Upper lobe of left lung (tissue), 6 donors: ENCODE data around the gene JAZF1. TPM values are rescaled to one million over a fixed set of nuclear protein-coding genes. Genes with fewer than 3 reads are reported as not detected.
"Not testable (repeated sequence)": the region's sequence is repeated elsewhere in the genome, so short reads cannot be mapped to it uniquely, and the experiment has no call there.

ENCODE experiments used
- ATAC-seq, 2 donors: fragments of 200-7000 bp; cut with Tn5 transposase; one replicate each; pipeline ENCODE4 v1.9.1; 2022; ENCODE audit warnings: mild to moderate bottlenecking in 2 of 2, moderate library complexity in 2 of 2; ENCODE audit not compliant: low FRiP score in 2 of 2
- DNase-seq, 2 donors: peaks; one replicate each; pipeline ENCODE4 v3.0.0-alpha.2; 2019 to 2020
- H3K27ac ChIP-seq, 4 donors: fragments of 200-600 bp; sonication (generic); one replicate each; pipeline ENCODE4 v1.5.1; 2016 to 2019
- H3K27me3 ChIP-seq, 4 donors: fragments of 200-600 bp; sonication (generic); one replicate each; pipeline ENCODE4 v1.5.1; 2017 to 2019
- H3K36me3 ChIP-seq, 4 donors: fragments of 200-600 bp; sonication (generic); one replicate each; pipeline ENCODE4 v1.5.1; 2016 to 2019
- H3K4me1 ChIP-seq, 4 donors: fragments of 200-600 bp; sonication (generic); one replicate each; pipeline ENCODE4 v1.5.1; 2018 to 2019
- H3K4me3 ChIP-seq, 4 donors: fragments of 200-600 bp; sonication (generic); one replicate each; pipeline ENCODE4 v1.5.1; 2017 to 2019; ENCODE audit warnings: mild to moderate bottlenecking in 2 of 4, moderate library complexity in 1 of 4
- H3K9me3 ChIP-seq, 4 donors: fragments of 200-600 bp; sonication (generic); one replicate each; pipeline ENCODE4 v1.5.1; 2018 to 2019
- CTCF ChIP-seq, 6 experiments: fragments of 450-650 bp in 4 of 6; fragments of 200-600 bp in 2 of 6; sonication (generic) in 2 of 6; IDR thresholded peaks; one replicate each; pipeline ENCODE4 v1.5.1; 2016 to 2019; ENCODE audit warnings: antibody characterized with exemption in 6 of 6
- EP300 ChIP-seq, 4 donors: sonication (generic); formaldehyde crosslinking; IDR thresholded peaks; one replicate each; pipeline ENCODE4 v1.5.1; 2017; ENCODE audit warnings: antibody characterized with exemption in 4 of 4, control low read depth in 2 of 4
- POLR2A ChIP-seq, 4 donors: fragments of 450-650 bp; IDR thresholded peaks; one replicate each; pipeline ENCODE4 v1.5.1; 2016 to 2017; ENCODE audit warnings: antibody characterized with exemption in 4 of 4, mild to moderate bottlenecking in 2 of 4
- POLR2AphosphoS5 ChIP-seq, 2 donors: sonication (generic); formaldehyde crosslinking; IDR thresholded peaks; one replicate each; pipeline ENCODE4 v1.5.1; 2017; ENCODE audit warnings: antibody characterized with exemption in 2 of 2
- WGBS, 2 donors: methylation state at CpG; one replicate each; pipeline ENCODE4 v1.1.5; 2017 to 2018; 5-methylcytosine and 5-hydroxymethylcytosine counted together
- total RNA-seq, 6 donors: library from RNA; depleted of rRNA in 4 of 6; stranded (reverse); fragments of >200 nt in 4 of 6; gene quantifications; one replicate each; pipeline versions ENCODE4 v1.1.0 to v1.2.1, GENCODE V29; 2016 to 2021
- donor health status: DM: no; HTN: no; CAD: no; lungs with moderate emphysema.
- donor health status: DM: no; HTN: yes; CAD: no; lungs with severe emphysema.

The JAZF1 gene
- total RNA-seq, 6 donors from 2014 or later, result 4.2 to 19.4 (median 12.4) TPM

- no peaks in the 10 kb centered on the region for H3K27me3 ChIP-seq
- H3K4me3 ChIP-seq, result no peak overlapping the region
- H3K27ac ChIP-seq, result no peak overlapping the region
- ATAC-seq (no peak), DNase-seq (no peak)
- TF ChIP-seq POLR2AphosphoS5 (IDR thresholded peaks at IDR 0.05) (no peak), CTCF (IDR thresholded peaks at IDR 0.05) (no peak), EP300 (IDR thresholded peaks at IDR 0.05) (no peak), POLR2A (IDR thresholded peaks at IDR 0.05) (no peak)
- H3K4me1 ChIP-seq, result peaks cover 5 to 7% (median 6%) of the 10 kb centered on the region in 4 donors
- H3K9me3 ChIP-seq, result no peaks in the 10 kb centered on the region
- 90 to 96% methylated on average over 6 of the region's 6 CpGs for WGBS, 2 donors
- H3K36me3 ChIP-seq, result no peaks in the 10 kb centered on the region
These were observed 254.9 kb downstream of the JAZF1 start for GRCh38 chr7:27925573-27926201.

- H3K27ac ChIP-seq, result no peak overlapping the region
- 63 to 83% methylated on average over 4 of the region's 4 CpGs for WGBS, 2 donors
- TF ChIP-seq POLR2A (IDR thresholded peaks at IDR 0.05), result no peak
- no peak for TF ChIP-seq EP300 (IDR thresholded peaks at IDR 0.05)
- no peak for TF ChIP-seq POLR2AphosphoS5 (IDR thresholded peaks at IDR 0.05)
- TF ChIP-seq CTCF (IDR thresholded peaks at IDR 0.05), result no peak
- H3K36me3 ChIP-seq, result no peaks in the 10 kb centered on the region
- no peak overlapping the region for H3K4me3 ChIP-seq
- H3K27me3 ChIP-seq, result no peaks in the 10 kb centered on the region
- DNase-seq (no peak), ATAC-seq (no peak)
- no peaks in the 10 kb centered on the region for H3K9me3 ChIP-seq
- H3K4me1 ChIP-seq, result peaks cover 6 to 9% (median 7%) of the 10 kb centered on the region in 4 donors
These were observed 257.0 kb downstream of the JAZF1 start for GRCh38 chr7:27923642-27923980.

GRCh38 chr7:27922907-27923641 is 257.5 kb downstream of the JAZF1 start:
- H3K4me1 ChIP-seq, result peaks cover 6 to 9% (median 7%) of the 10 kb centered on the region in 4 donors
- WGBS, 2 donors, result 77 to 83% methylated on average over 14 of the region's 14 CpGs
- no peaks in the 10 kb centered on the region for H3K27me3 ChIP-seq
- no peak for DNase-seq
- no peaks in the 10 kb centered on the region for H3K9me3 ChIP-seq
- H3K4me3 ChIP-seq, result no peak overlapping the region
- peak in 1 of 2 donors; percentile 34 for ATAC-seq
- H3K27ac ChIP-seq, result no peak overlapping the region
- no peaks in the 10 kb centered on the region for H3K36me3 ChIP-seq
- no peak for TF ChIP-seq CTCF (IDR thresholded peaks at IDR 0.05)

- not testable (repeated sequence) for H3K4me3 ChIP-seq, ATAC-seq
- 98% methylated on average over 8 of the region's 8 CpGs for WGBS, 2 donors
These were observed 258.2 kb downstream of the JAZF1 start for GRCh38 chr7:27922389-27922788.

GRCh38 chr7:27921081-27921836 is 259.3 kb downstream of the JAZF1 start:
- H3K4me1 ChIP-seq, result peaks cover 6 to 11% (median 8%) of the 10 kb centered on the region in 4 donors
- no peaks in the 10 kb centered on the region for H3K27me3 ChIP-seq
- peak; percentile 59 to 80 for ATAC-seq
- peak in 3 of 6 experiments; percentile 52 to 56 (median 53) for TF ChIP-seq CTCF (IDR thresholded peaks at IDR 0.05)
- no peak for TF ChIP-seq POLR2AphosphoS5 (IDR thresholded peaks at IDR 0.05)
- TF ChIP-seq EP300 (IDR thresholded peaks at IDR 0.05), result no peak
- no peak for TF ChIP-seq POLR2A (IDR thresholded peaks at IDR 0.05)
- H3K36me3 ChIP-seq, result no peaks in the 10 kb centered on the region
- 52 to 63% methylated on average over 7 of the region's 7 CpGs for WGBS, 2 donors
- no peak overlapping the region for H3K27ac ChIP-seq
- no peaks in the 10 kb centered on the region for H3K9me3 ChIP-seq
- no peak overlapping the region for H3K4me3 ChIP-seq
- no peak for DNase-seq

More at GRCh38 chr7:27922389-27922788, 258.2 kb downstream of the JAZF1 start:
- H3K36me3 ChIP-seq, H3K27me3 ChIP-seq, DNase-seq, H3K27ac ChIP-seq, H3K9me3 ChIP-seq: not testable (repeated sequence)
- peaks cover 6 to 10% (median 8%) of the 10 kb centered on the region in 4 donors for H3K4me1 ChIP-seq
